NCI-H2107 treated with DMSO at 0.1 percent for 48 hours (cell line): ENCODE measurements around the gene PLXNA2.
A peak's percentile ranks its signal among the peaks of the same experiment; 100 is the strongest.

Source experiments
- DNase-seq: peaks from one replicate; lab custom pipeline; 2025; ENCODE audit not compliant: unreplicated experiment; lab: John Stamatoyannopoulos, UW

Gene PLXNA2

GRCh38 chr1:208052135-208052534 lies 192.0 kb downstream of the PLXNA2 start:
- no peak for DNase-seq

GRCh38 chr1:208051651-208052050 lies 192.5 kb downstream of the PLXNA2 start:
- DNase-seq = no peak

GRCh38 chr1:208048904-208049303 lies 195.3 kb downstream of the PLXNA2 start:
- no peak for DNase-seq

GRCh38 chr1:208047975-208048374 lies 196.2 kb downstream of the PLXNA2 start:
- no peak for DNase-seq

GRCh38 chr1:208047476-208047934 lies 196.7 kb downstream of the PLXNA2 start:
- DNase-seq = no peak

- DNase-seq = no peak
These were observed 198.5 kb downstream of the PLXNA2 start for GRCh38 chr1:208045463-208046260.

GRCh38 chr1:208044589-208045462 lies 199.4 kb downstream of the PLXNA2 start:
- DNase-seq = no peak

- DNase-seq = peak; percentile 38
These were observed 200.4 kb downstream of the PLXNA2 start for GRCh38 chr1:208043691-208044181.

GRCh38 chr1:208042868-208043267 lies 201.3 kb downstream of the PLXNA2 start:
- no peak for DNase-seq

GRCh38 chr1:208042041-208042615 lies 202.1 kb downstream of the PLXNA2 start:
- DNase-seq = no peak

- DNase-seq = no peak
These were observed 202.7 kb downstream of the PLXNA2 start for GRCh38 chr1:208041505-208041904.

- DNase-seq = no peak
These were observed 203.3 kb downstream of the PLXNA2 start for GRCh38 chr1:208040821-208041297.

GRCh38 chr1:208039536-208040332 lies 204.4 kb downstream of the PLXNA2 start:
- DNase-seq = no peak

- DNase-seq = no peak
These were observed 205.9 kb downstream of the PLXNA2 start for GRCh38 chr1:208038303-208038702.

- DNase-seq = no peak
These were observed 207.0 kb downstream of the PLXNA2 start for GRCh38 chr1:208036918-208037766.

GRCh38 chr1:208036106-208036808 lies 207.9 kb downstream of the PLXNA2 start:
- no peak for DNase-seq

- DNase-seq = no peak
These were observed 210.0 kb downstream of the PLXNA2 start for GRCh38 chr1:208034135-208034534.

GRCh38 chr1:208033236-208033635 lies 210.9 kb downstream of the PLXNA2 start:
- DNase-seq = no peak

GRCh38 chr1:208031932-208032320 lies 212.3 kb downstream of the PLXNA2 start:
- no peak for DNase-seq
